B cell (primary cell): ENCODE data around the gene TTLL8. TPM values are rescaled to one million over a fixed set of nuclear protein-coding genes. Genes with fewer than 3 reads are reported as not detected.

ENCODE experiments used
- ATAC-seq: fragments of 200-7000 bp; cut with Tn5 transposase; one replicate; pipeline ENCODE4 v1.10.0; 2021; ENCODE audit warnings: low read depth, mild to moderate bottlenecking, moderate number of reproducible peaks, moderate library complexity
- CTCF ChIA-PET: fragments of 350-600 bp; sonication (Branson Sonifier 250); formaldehyde crosslinking; loops from one replicate; lab custom pipeline; 2021; ENCODE audit warnings: antibody characterized with exemption, inconsistent platforms; lab: Charles Lee
- POLR2A ChIA-PET: fragments of 350-600 bp; sonication (Branson Sonifier 250); formaldehyde crosslinking; loops from one replicate; lab custom pipeline; 2021; ENCODE audit warnings: antibody characterized with exemption; lab: Charles Lee
- DNase-seq: peaks from one replicate; pipeline ENCODE4 v3.0.0; 2013
- H2AFZ ChIP-seq: 2 replicates; pipeline ENCODE4 v1.6.1; 2012; ENCODE audit warnings: mild to moderate bottlenecking, low read depth, low read length; ENCODE audit not compliant: insufficient read depth, poor library complexity, severe bottlenecking
- H3K27ac ChIP-seq, 2 donors: 1 replicate in 1 of 2; 2 replicates in 1 of 2; pipeline ENCODE4 v1.5.1; 2012 to 2013; ENCODE audit warnings: low read length in 2 of 2, mild to moderate bottlenecking in 2 of 2, moderate library complexity in 1 of 2
- H3K27me3 ChIP-seq, 4 experiments: fragments of 200-600 bp in 1 of 4; sonication (generic) in 1 of 4; replicated peaks in 1 of 4; 1 replicate in 2 of 4; 2 replicates in 2 of 4; pipeline versions ENCODE4 v1.6.1 to v1.7.0; 2013 to 2016; ENCODE audit warnings: low read length in 3 of 4, mild to moderate bottlenecking in 2 of 4, mixed read lengths in 1 of 4, moderate library complexity in 1 of 4; ENCODE audit not compliant: insufficient read depth in 4 of 4, control insufficient read depth in 3 of 4; ENCODE audit errors: control extremely low read depth in 1 of 4
- H3K36me3 ChIP-seq, 2 experiments: replicated peaks in 1 of 2; 1 replicate in 1 of 2; 2 replicates in 1 of 2; pipeline versions ENCODE4 v1.6.1 to v1.7.1; 2013; ENCODE audit warnings: low read length in 1 of 2; ENCODE audit not compliant: insufficient read depth in 2 of 2, control insufficient read depth in 1 of 2; ENCODE audit errors: control extremely low read depth in 1 of 2, extremely low read depth in 1 of 2
- H3K4me1 ChIP-seq, 2 donors: fragments of 200-600 bp in 1 of 2; sonication (generic) in 1 of 2; 1 replicate in 1 of 2; 2 replicates in 1 of 2; pipeline versions ENCODE4 v1.5.1 to v1.6.1; 2013 to 2017; ENCODE audit warnings: low read length in 2 of 2; ENCODE audit not compliant: control insufficient read depth in 2 of 2, insufficient read depth in 2 of 2
- H3K4me2 ChIP-seq: replicated peaks from 2 replicates; pipeline ENCODE3; 2012; ENCODE audit warnings: mild to moderate bottlenecking, low read depth, low read length; ENCODE audit not compliant: poor library complexity, severe bottlenecking
- H3K4me3 ChIP-seq, 5 experiments: fragments of 200-600 bp in 1 of 5; sonication (generic) in 1 of 5; 1 replicate in 3 of 5; 2 replicates in 2 of 5; pipeline versions ENCODE4 v1.5.1 to v1.7.0; 2011 to 2016; ENCODE audit warnings: low read length in 4 of 5, mild to moderate bottlenecking in 4 of 5, low read depth in 2 of 5, control low read depth in 1 of 5, moderate library complexity in 1 of 5; ENCODE audit not compliant: insufficient read depth in 1 of 5; ENCODE audit errors: control extremely low read depth in 1 of 5, extremely low read depth in 1 of 5
- H3K79me2 ChIP-seq: fragments of 200-600 bp; sonication (generic); one replicate; pipeline ENCODE4 v1.6.0; 2016; ENCODE audit warnings: low read length; ENCODE audit not compliant: control insufficient read depth, insufficient read depth
- H3K9ac ChIP-seq: fragments of 200-600 bp; sonication (generic); 2 replicates; pipeline ENCODE4 v1.6.1; 2017; ENCODE audit warnings: mild to moderate bottlenecking, low read length, moderate library complexity
- H3K9me3 ChIP-seq, 3 donors: one replicate each; pipeline versions ENCODE4 v1.6.1 to v1.7.1; 2013; ENCODE audit warnings: low read length in 2 of 3; ENCODE audit not compliant: control insufficient read depth in 2 of 3, insufficient read depth in 1 of 3; ENCODE audit errors: control extremely low read depth in 1 of 3
- H4K20me1 ChIP-seq: 2 replicates; pipeline ENCODE4 v1.6.0; 2012; ENCODE audit warnings: mild to moderate bottlenecking, low read length; ENCODE audit not compliant: insufficient read depth, control insufficient read depth, poor library complexity, severe bottlenecking
- H3K27ac Mint-ChIP-seq: one replicate; pipeline ENCODE4 v1.8.0; 2021; ENCODE audit warnings: mixed read lengths
- H3K27me3 Mint-ChIP-seq: one replicate; pipeline ENCODE4 v1.8.0; 2021; ENCODE audit warnings: mixed read lengths
- H3K4me1 Mint-ChIP-seq: one replicate; pipeline ENCODE4 v1.8.0; 2021; ENCODE audit warnings: mixed read lengths
- H3K4me3 Mint-ChIP-seq: one replicate; pipeline ENCODE4 v1.8.0; 2021; ENCODE audit warnings: mixed read lengths
- H3K9me3 Mint-ChIP-seq: one replicate; pipeline ENCODE4 v1.8.0; 2022; ENCODE audit warnings: mixed read lengths; ENCODE audit not compliant: insufficient read depth
- EZH2 ChIP-seq: IDR thresholded peaks from 2 replicates; pipeline ENCODE4 v1.6.1; 2012; ENCODE audit warnings: borderline replicate concordance, low read depth, mild to moderate bottlenecking, moderate library complexity, low read length; ENCODE audit not compliant: insufficient read depth, poor library complexity, severe bottlenecking
- WGBS: methylation state at CpG from one replicate; pipeline ENCODE4 v1.1.5; 2013; ENCODE audit warnings: missing lambda C conversion rate; ENCODE audit not compliant: insufficient coverage; 5-methylcytosine and 5-hydroxymethylcytosine counted together
- intact Hi-C: fragments of 100-400 bp; cut with micrococcal nuclease; formaldehyde crosslinking; loops from one replicate; pipeline ENCODE4 v1.10.0; 2022
- polyA plus RNA-seq: library from polyadenylated mRNA; depleted of rRNA; stranded (reverse); fragments of >200 nt; gene quantifications from 2 replicates; pipeline ENCODE4 v1.2.3, GENCODE V29; 2012
- total RNA-seq, 2 donors: library from RNA; stranded (reverse); fragments of 120-200 nt in 1 of 2; gene quantifications; 1 replicate in 1 of 2; 2 replicates in 1 of 2; pipeline versions ENCODE4 v1.2.3 to v1.2.4, GENCODE V29; 2013 to 2022
- TF ChIP-seq, protein P1 (sequence below): fragments of 200-600 bp; IDR thresholded peaks from one replicate; pipeline ENCODE4 v1.8.0; 2022; ENCODE audit warnings: antibody characterized with exemption, mild to moderate bottlenecking

Gene TTLL8
- total and polyA plus RNA-seq, 2 donors (not counting 1 experiment from before 2014, with no cell fraction given), result not detected

DNA sequence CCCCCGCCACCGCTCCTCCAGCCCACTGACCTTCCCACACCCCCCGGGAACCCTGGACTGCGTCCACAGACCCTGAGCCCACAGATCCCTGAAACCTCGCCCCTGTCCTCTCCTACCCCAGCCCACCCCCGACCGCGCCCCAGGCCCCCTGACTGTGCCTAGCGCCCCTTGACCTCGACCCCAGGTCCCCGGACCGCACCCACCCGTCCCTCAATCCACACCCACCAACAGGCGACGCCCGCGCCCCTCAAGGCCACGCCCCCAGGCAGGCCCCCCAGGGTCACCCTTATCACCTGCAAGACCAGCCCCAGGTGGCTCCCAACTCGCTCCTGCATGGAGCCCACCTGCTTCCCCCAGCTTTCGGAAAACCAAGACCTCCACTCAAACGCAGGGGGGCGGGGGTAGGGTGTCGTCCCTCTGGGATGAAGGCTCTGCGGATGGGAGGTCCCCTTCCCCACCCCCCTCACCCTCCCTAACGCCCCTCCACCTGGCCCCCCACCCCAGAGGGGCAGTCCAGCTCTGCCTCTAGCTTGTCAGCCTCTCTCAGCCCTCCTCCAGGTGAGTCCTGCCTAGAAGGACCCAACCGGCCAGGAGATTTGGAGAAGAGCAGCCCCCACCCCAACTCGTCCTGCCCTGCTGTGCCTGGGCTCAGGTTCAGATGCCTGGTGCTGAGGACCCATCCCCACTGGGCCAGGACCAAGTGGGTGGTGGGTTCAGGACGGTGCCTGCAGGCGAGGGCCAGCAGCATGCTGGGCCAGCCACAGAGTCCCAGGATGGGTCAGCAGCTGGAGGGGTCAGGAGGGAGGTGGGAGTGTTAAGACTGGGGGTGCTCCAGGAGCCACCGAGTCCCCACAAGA lies 42.4 kb downstream of the TTLL8 start:
- peaks cover 0 to 32% (median 10%) of the 10 kb centered on the region in 4 experiments for H3K27me3 ChIP-seq
- no peaks in the 10 kb centered on the region for H3K79me2 ChIP-seq
- no peak for TF ChIP-seq EZH2
- TF ChIP-seq, protein P1, sequence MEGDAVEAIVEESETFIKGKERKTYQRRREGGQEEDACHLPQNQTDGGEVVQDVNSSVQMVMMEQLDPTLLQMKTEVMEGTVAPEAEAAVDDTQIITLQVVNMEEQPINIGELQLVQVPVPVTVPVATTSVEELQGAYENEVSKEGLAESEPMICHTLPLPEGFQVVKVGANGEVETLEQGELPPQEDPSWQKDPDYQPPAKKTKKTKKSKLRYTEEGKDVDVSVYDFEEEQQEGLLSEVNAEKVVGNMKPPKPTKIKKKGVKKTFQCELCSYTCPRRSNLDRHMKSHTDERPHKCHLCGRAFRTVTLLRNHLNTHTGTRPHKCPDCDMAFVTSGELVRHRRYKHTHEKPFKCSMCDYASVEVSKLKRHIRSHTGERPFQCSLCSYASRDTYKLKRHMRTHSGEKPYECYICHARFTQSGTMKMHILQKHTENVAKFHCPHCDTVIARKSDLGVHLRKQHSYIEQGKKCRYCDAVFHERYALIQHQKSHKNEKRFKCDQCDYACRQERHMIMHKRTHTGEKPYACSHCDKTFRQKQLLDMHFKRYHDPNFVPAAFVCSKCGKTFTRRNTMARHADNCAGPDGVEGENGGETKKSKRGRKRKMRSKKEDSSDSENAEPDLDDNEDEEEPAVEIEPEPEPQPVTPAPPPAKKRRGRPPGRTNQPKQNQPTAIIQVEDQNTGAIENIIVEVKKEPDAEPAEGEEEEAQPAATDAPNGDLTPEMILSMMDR, result no peak
- POLR2A ChIA-PET, result interaction anchor here (1.0 kb wide), 1 partner anchor 53 kb away, joined by 4 read pairs; no protein-coding TSS in a partner anchor
- no peak overlapping the region for H3K27ac ChIP-seq
- H3K4me3 ChIP-seq, result no peak overlapping the region
- 54% methylated on average over 16 of the region's 30 CpGs for WGBS
- H3K4me1 ChIP-seq, result peaks cover 55 to 60% of the 10 kb centered on the region in 2 donors
- H4K20me1 ChIP-seq, result no peaks in the 10 kb centered on the region
- DNase-seq (no peak), ATAC-seq (no peak)
- Mint-ChIP-seq H3K4me3 (peak overlapping the region; percentile 13), H3K4me1 (peaks cover 55% of the 10 kb centered on the region), H3K27ac (peak overlapping the region; percentile 41), H3K9me3 (no peaks in the 10 kb centered on the region), H3K27me3 (peaks cover 3% of the 10 kb centered on the region)
- intact Hi-C loops, result loop anchor here (5.0 kb wide), 1 partner anchor 33 kb away; no protein-coding TSS in a partner anchor
- H3K9me3 ChIP-seq, result peaks cover 0 to 6% (median 0%) of the 10 kb centered on the region in 3 donors
- H3K9ac ChIP-seq, result no peak overlapping the region
- no peaks in the 10 kb centered on the region for H3K36me3 ChIP-seq
- H2AFZ ChIP-seq, result no peak overlapping the region
- H3K4me2 ChIP-seq, result peak overlapping the region; percentile 54
- CTCF ChIA-PET, result interaction anchor here (3.8 kb wide), 1 partner anchor 85 kb away, joined by 12 read pairs; no protein-coding TSS in a partner anchor
